Ureter (tissue), 1 donor: ENCODE data around the gene MAML3. TPM values are rescaled to one million over a fixed set of nuclear protein-coding genes. Genes with fewer than 3 reads are reported as not detected.

Experiments
- DNase-seq: peaks from one replicate; pipeline ENCODE4 v3.0.0-alpha.2; 2020; ENCODE audit warnings: low spot score
- total RNA-seq: library from RNA; stranded (reverse); gene quantifications from one replicate; pipeline ENCODE4 v1.2.4, GENCODE V29; 2023
- donor health status: DM: yes; HTN: yes; CAD: no.

MAML3 gene
- total RNA-seq, 1 donor from 2014 or later: 23.4 TPM

DNA sequence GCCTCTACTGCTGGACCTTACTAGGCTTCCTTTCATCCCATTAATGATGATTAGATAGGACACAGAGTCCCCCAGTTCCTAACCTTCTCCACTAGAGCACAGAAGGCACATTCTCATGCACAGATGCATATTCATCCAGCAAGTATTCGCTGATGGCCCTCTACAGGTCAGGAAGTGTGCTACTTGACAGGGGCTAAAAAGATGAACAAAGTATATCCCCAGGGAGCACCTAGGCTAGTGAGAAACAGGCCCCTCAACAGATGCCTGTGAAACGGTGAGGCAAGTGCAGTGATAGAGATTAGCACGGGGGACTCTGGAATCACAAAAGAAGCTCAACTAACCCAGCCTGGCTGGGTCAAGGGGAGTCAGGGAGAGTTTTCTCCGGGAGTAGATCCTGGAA is 392.5 kb downstream of the MAML3 start:
- peak; percentile 20 for DNase-seq

DNA sequence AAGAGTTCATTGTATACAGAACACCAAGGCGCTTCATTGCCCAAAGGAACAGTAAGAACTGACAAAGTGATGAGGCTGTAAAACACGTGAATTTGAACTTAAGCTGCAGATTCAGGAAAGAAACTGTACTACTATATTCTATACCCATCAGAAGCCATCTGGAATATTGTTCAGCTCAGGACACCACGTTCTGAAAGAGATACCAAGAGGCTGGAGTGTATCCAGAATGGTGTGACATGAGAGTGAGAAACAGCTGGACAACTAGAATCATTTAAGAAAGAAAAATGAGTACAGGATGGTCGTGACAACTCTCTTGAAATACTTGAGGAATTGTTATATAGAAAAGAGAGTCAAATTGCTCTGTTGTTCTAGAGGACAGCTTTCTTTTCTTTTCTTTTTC is 393.4 kb downstream of the MAML3 start:
- no peak for DNase-seq

DNA sequence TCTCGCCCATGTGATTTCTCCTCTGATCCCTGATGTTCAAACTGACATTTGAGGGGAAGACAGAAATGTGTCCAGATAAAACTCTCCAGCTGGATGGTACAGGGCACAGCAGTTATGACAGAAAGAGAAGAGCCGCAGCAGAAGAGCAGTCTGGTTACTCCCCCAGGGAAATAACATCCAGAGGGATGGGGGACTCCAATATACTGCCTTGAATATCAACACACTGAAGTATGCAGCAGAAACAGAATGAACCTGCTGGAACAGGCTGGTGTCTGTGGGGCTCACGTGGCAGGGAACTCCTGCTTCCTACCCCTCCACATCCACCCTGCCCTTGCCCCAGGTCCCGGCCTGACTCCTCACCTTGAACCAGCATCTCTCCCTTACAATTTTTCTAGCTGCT is 394.9 kb downstream of the MAML3 start:
- no peak for DNase-seq

DNA sequence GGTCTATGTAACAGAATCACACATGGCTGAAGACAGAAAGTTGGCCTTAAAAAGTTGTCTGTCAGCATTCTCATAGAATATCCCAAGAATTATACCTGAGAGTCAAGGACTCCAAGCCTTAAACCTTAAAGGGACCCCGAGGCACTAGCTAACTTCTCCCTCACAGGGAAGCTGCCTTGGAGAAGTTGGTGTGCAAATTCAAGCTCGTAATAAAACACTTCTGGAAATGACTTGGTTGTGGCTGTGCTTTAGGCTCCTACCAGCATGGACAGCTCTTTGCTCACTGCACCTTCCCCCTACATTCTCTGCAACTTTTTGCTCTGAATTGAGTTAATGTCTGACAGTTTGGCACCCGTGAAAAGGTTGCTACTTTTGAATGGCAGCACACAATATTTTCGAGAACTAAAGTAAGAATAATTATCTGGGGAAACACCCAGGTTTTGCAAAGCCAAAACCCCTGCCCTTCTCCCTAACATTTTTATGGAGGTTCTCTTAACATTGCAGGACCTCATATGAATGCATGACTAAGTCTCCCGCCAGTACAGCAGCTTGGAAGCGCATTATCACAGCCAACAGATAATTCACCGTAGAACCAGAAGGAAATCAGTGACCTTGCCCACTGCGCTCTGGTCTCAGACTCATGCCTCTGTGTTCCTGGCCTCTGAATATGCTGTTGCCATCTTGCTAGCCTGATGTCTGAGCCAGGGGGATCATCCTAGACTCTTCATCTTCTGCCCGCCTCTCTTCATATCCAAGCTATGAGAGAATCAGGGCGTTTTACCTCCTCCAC is 397.4 kb downstream of the MAML3 start:
- no peak for DNase-seq

DNA sequence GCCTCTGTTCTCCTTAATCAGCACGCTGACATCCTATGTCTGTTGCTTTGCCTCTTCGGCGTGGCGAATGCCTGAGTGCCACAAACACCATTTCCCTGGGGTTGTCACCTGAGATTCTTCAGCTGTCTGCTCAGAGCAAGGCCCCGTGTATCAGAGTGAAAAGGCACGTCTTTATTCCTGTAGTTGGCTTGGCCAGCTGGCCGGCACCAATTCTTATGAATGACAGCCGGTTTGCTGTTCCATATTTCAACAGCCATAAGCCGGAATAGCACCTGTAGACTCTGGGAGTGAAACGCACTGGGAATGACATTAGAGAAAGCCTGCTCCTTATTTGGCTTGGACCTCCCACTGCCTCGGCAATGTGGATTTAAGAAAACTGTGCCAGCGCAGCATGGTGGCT is 399.0 kb downstream of the MAML3 start:
- DNase-seq: no peak

DNA sequence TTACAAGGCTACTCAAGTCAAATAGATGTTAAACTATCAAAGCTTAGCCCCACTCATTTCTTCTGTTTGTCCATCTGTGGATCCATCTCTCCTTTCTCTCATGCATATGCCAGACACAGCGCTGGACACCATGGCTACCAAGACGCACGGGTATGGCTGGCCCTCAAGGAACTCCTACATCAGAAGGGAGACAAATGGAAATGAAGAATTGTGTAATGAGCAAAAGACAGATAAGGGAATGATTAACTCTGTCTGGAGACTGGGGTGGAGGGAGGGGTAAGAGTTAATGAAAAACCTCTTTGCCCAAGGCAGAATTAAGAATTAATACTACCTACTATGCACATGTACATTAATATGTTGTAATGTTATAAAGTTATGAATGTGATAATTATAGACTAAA is 400.3 kb downstream of the MAML3 start:
- no peak for DNase-seq

DNA sequence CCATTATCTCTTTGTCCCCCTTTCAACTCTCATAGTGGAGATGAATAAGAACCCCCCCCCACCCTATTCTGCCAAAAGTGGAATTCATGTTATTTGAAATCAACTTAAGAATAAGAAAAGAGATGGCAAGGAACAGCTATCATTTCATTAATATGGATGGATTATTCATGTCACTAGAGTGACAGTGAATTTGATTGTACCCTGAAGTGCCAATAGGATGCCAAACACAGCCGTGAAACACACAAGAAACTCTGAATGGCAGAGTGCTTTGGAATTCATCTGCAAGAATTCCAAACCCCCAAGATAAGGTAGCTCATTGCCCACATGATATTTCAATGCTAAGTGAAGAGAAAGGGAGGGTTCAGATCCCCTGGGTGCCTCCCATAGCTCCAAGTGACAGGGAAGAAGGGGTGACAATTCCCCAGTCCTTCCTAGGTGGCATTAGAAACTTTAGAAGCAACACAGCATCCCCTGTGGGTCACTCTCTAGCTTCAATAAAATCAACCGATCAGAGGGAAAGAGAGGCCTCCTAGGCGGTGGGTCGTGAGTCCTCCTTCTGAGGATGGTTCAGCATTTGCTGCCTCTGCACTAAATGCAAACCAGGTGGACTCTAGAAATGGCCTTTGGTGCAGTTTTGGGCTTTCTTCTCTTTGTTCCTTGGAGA is 404.0 kb downstream of the MAML3 start:
- no peak for DNase-seq

DNA sequence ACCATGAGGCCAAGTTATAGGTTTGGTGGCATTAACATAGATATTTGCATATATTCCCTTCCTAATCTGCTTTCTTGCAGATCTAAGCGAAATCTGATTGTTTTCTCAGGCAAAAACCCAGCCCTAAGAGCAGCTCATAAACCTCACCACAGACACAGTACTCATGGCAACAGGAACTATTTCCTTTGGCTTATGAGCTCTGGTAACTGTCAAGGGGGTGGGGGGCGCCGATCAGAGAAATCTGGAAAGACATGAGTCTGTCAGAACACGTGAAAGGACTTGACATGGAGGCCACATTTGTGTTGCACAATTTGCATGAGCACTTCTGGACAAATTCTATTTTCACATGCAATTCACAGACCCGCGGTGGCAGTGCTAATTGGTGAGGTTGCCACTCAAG is 404.6 kb downstream of the MAML3 start:
- no peak for DNase-seq

DNA sequence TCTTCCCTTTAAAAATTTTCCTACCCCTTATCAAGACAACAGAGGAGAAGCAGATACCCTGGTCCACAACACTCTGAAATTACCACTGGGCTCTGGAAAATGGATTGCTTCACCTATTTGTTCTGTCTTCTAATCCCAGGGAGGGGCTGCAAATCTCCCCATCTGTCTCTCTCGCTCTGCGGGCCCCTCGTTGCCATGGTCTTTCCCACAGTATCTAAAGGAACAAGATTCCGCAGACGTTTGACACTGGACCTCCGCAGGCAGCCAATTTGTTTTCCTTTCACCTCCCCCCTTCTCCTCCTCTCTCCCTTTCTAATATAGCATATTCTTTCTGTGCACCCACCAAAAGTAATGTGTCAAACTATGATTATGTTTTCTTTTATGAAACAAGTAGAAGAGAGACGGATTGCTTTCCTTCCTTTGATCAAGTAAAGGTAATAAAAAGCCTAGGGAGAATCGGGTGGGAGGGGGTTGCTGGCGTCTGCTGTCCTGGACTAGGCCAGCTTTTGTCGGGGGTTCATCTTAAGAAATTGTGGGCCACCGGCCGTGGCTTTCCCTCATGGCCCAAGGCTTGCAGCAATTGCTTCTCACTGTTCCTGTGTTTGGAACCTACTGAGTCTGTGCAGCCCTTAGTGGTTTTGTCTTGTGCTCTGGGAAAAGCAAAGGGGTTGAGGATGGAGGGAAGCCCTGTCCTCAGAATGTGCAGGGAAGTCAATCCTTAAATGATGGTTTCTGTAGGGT is 407.4 kb downstream of the MAML3 start:
- DNase-seq: no peak

DNA sequence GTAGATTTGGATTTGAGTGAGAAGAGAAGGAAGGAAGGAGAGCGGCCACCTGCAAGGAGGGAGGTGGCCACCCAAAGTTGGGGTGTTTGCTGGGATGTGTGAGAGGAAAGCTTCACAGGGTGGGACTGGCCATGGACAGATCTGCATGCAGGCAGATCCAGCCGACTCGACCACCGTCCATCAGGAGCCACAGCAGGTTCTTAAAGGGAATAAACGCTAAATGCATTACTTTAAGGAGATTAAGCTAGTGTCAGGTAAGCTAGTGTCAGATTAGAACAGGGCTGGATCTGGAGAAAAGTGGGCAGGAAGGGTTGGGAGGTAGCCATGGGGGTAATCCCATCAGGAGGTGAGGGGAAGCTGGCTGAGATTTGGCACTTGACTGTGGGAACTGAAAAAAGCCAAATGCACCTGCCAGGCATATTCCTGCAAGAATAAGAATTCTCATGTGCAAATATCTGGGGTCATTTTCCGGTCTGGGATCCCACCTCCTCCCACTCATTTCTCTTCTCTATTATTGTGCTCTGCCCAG is 408.8 kb downstream of the MAML3 start:
- DNase-seq: no peak

DNA sequence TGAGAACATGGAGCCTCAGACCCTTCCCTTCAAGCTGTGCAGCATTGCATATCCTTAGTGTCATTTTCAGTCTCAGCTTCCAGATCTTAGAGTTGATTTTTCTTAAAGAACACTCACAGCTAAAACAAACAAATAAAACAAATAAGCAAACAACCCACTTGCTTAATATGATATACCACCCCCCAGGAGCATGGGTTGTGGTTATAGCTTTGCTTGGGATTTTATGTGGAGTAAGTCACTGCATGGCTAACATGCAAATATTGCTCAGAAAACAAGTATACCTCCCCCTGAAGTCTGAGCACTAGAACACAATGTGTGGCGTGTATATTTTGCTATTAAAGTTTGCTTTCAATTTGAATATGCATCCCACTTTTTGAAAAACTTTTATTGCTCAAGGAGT is 409.8 kb downstream of the MAML3 start:
- no peak for DNase-seq

DNA sequence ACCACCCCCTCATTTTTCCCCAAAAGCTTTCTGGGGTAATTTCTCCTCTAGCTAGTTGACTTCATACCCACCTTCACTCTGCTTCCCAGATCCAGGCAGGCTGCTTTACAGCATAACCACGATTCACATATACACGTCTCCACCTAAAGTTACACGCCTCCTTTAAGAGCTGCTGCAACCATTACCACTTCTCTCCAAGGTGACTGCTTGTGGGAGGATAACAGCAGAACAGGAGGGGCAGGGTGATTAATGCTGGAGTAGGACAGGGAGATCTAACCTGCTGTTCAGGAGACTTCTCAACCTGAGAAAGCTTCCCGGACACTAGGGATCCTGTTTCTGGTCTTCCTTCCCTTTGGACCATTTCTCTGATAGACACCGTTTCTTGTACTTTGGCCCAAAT is 411.0 kb downstream of the MAML3 start:
- DNase-seq: no peak

DNA sequence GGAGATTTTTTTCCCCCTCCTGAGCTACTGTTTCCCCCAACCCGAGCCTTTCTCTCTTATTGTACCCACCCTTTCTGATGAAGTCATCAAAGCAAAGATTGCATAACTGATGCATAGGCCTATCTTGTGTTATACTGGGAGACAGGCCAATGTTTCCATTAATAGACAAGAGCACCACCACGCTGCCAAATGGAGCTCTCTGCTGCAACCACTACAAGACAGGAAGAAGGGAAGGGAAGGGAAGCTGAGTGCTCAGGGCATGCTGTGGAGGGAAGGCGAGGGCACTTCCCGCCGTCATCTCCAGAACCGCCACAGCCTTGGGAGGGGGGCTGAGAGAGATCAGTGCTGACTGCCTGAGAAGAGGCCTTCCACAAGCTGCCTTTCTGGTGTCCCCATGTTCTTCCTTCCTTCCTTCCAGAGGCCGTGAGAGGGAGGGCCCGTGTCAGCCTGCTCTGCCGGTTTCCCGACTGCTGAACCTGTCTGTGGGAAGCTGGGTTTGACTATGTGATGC is 413.4 kb downstream of the MAML3 start:
- peak; percentile 72 for DNase-seq

DNA sequence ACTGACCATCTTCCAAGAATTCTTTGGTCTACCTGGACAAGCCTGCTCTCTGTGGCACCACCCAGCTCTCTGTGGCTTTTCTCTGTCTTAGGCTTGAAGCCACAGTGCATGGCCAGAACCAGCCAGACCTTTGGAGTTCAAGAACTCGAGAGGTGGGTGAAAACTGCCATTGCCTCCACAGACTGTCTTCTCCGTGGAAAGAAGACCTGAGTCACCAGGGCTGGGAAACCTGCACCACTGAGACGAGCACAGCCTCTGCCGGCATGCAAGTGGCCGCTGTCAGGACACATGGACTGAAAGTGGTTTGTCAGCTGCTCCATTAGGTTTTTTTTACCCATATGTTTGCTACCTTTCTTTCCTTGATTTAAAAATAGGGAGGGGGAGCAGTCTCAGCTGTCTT is 413.9 kb downstream of the MAML3 start:
- no peak for DNase-seq

DNA sequence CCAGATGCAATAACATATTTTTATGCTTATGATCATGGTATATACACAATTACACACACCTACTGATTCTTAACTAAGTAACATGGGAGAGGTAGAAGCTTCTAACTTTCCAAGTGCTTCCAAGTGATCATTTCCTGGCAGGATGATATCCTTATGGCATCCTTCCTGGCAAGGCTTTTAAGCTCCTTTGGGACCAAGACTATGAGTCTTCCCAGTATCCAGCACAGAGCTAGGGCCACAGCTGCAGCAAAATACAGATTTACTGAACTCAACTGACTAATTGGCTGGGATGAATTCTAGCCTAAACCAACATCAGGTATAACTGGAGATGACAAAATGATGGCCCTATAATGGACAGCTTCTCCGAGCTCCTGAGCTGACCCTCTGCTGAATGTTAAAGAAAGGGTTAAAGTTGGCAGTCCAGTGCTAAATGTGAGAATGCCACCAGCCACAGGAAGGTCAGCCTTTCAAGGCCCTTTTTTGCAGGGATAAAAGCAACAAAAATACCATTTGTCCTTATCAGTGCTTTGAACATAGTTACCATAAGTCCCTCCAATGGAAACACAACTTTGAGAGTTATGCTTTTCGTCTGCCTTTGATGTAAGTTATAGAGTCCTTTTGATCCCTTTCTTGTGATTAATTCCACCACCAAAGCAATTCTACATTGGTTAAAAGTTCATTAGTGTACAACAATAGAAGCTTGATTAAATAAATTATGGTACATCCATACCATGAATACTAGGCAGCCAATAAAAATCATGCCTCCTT is 415.0 kb downstream of the MAML3 start:
- no peak for DNase-seq

DNA sequence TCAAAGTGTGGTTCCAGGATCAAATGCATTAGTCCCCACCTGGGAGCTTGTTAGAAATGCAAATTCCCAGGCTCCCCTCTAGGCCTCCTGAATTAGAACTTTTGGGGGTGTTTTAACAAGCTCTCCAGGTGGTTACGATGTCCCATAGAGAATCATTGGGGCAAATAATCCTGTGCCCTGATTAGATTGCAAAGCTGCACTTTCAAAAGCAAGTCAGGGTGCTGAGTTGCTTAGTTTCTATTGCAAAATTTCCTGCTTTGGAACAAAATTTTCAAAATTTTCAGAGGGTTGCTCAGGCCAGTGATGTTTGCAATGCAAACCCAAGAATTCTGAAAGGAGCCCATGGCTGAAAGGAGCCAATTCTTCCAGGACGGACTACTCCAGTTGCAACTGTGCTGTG is 417.3 kb downstream of the MAML3 start:
- DNase-seq: no peak

DNA sequence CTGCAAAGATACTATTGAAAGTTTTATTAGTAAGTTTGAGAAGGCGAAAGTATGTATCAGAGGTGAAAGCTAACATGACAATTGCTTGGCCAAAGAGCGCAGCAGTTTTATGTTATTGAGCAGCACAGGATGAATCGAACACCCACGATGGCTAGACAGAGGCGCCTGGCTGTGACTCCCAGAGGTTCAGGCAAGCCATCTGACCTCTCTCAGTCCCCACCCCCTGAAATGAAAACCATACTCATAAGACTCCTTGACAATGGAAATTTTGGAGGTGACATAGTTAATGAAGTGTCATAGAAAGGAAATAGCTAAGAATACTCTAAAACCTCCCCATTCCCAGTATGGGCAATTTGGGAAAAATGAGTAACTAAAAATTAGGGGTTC is 417.7 kb downstream of the MAML3 start:
- no peak for DNase-seq

DNA sequence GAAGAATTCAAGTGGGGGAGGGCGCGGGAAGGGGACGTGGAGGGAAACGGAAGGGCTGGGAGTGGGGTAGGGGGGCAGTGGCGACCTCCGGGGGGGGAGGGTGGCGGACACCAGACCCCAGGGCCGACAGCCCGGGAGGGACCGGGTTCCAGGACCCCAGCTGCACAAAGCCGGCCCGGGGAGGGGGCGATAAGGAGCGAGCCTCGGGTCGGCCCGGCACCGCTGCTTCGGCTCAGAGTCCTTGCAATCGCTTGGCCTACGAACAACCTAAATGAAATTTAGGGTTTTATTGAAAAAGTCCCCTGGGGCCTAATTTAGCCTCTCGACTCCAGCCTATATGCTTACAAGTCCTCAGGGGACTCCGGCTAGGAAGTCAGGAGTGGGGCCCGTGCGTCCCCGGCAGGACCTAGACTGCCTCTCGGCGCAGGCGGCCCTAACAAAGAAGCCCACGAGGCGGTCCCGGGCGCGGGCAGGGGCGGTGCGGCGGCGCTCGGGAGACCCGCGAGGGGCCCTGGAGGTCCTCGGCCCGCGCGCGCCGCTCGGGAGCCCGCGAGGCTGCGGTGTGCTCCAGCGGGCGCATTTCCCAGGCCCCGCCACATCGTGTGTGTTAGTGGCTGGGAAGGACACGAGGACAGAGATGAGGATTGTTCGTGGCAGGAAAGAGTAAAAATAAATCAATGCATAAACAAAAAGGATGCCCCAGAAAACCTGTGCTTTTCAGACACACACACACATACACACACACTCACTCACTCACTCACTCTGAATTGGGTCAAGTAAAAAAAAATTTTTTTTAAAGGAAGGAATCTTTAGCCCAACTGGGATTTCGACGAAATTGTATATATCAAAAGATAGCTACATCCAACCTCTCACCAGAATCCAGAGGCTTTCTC is 418.4 kb downstream of the MAML3 start:
- no peak for DNase-seq

DNA sequence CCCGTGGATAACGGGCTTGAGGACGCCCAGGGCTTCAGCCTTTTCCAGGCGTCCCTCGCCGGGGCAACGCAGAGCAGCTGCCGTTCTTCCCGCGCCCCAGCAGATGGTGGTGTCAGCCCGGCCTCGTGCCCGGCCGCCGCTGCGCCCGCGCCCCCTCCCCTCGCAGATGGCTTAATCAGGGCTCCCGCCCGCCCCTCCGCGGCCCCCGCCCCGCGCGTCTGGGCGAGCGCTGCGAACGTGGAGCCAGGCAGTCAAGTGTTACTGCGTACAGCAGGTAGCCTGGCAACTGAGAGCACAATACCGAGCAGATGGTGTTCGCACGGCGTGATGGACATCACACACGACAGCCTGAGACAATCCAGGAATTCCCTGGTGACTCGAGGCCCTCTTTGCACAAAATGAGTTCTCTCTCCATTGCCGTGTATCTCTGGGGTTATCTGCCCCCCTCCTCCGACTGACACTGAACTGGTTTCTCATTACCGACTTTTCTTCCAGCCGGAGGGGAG is 419.1 kb downstream of the MAML3 start:
- peak; percentile 88 for DNase-seq

DNA sequence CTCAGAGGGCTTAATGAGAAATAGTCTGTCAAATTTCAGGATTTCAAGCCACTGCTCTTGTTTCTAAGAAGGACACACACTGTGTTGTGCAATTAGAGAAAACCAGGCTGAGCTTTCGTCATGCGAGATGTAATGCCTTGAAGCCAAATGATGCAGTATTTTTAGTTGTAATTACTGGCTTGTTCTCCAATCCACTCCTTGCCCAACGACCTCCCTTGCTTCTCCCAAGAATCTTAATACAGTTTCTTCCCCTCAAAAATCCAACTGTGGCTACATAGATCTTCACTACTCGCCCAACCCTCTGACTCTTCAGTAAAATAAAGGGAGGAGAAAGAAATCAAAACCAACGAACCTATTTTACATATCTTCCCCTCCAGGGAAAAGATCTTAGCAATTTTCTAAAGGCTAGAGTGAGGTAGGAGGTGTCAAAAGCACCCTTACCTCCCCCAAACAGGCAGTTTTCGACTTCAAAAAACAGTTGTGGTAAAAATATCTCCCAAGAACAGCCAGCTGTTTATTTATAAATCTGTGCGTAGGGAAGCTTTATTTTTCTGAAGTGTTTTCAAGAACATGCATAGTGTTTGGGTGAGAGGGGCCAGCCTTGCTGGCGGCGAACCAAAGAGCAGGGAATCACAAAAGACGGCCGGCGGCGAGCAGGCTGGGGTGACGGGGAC is 419.6 kb downstream of the MAML3 start:
- no peak for DNase-seq
